B cell (primary cell): Measurements from ENCODE around the gene NPAS3. TPM values are rescaled to one million over a fixed set of nuclear protein-coding genes. Genes with fewer than 3 reads are reported as not detected.
A peak's percentile ranks its signal among the peaks of the same experiment; 100 is the strongest.

Experiments
- ATAC-seq: fragments of 200-7000 bp; cut with Tn5 transposase; one replicate; pipeline ENCODE4 v1.10.0; 2021; ENCODE audit warnings: low read depth, mild to moderate bottlenecking, moderate number of reproducible peaks, moderate library complexity
- CTCF ChIA-PET: fragments of 350-600 bp; sonication (Branson Sonifier 250); formaldehyde crosslinking; loops from one replicate; lab custom pipeline; 2021; ENCODE audit warnings: antibody characterized with exemption, inconsistent platforms; lab: Charles Lee
- POLR2A ChIA-PET: fragments of 350-600 bp; sonication (Branson Sonifier 250); formaldehyde crosslinking; loops from one replicate; lab custom pipeline; 2021; ENCODE audit warnings: antibody characterized with exemption; lab: Charles Lee
- DNase-seq: peaks from one replicate; pipeline ENCODE4 v3.0.0; 2013
- H2AFZ ChIP-seq: 2 replicates; pipeline ENCODE4 v1.6.1; 2012; ENCODE audit warnings: mild to moderate bottlenecking, low read depth, low read length; ENCODE audit not compliant: insufficient read depth, poor library complexity, severe bottlenecking
- H3K27ac ChIP-seq, 2 donors: 1 replicate in 1 of 2; 2 replicates in 1 of 2; pipeline ENCODE4 v1.5.1; 2012 to 2013; ENCODE audit warnings: low read length in 2 of 2, mild to moderate bottlenecking in 2 of 2, moderate library complexity in 1 of 2
- H3K27me3 ChIP-seq, 4 experiments: fragments of 200-600 bp in 1 of 4; sonication (generic) in 1 of 4; replicated peaks in 1 of 4; 1 replicate in 2 of 4; 2 replicates in 2 of 4; pipeline versions ENCODE4 v1.6.1 to v1.7.0; 2013 to 2016; ENCODE audit warnings: low read length in 3 of 4, mild to moderate bottlenecking in 2 of 4, mixed read lengths in 1 of 4, moderate library complexity in 1 of 4; ENCODE audit not compliant: insufficient read depth in 4 of 4, control insufficient read depth in 3 of 4; ENCODE audit errors: control extremely low read depth in 1 of 4
- H3K36me3 ChIP-seq, 2 experiments: replicated peaks in 1 of 2; 1 replicate in 1 of 2; 2 replicates in 1 of 2; pipeline versions ENCODE4 v1.6.1 to v1.7.1; 2013; ENCODE audit warnings: low read length in 1 of 2; ENCODE audit not compliant: insufficient read depth in 2 of 2, control insufficient read depth in 1 of 2; ENCODE audit errors: control extremely low read depth in 1 of 2, extremely low read depth in 1 of 2
- H3K4me1 ChIP-seq, 2 donors: fragments of 200-600 bp in 1 of 2; sonication (generic) in 1 of 2; 1 replicate in 1 of 2; 2 replicates in 1 of 2; pipeline versions ENCODE4 v1.5.1 to v1.6.1; 2013 to 2017; ENCODE audit warnings: low read length in 2 of 2; ENCODE audit not compliant: control insufficient read depth in 2 of 2, insufficient read depth in 2 of 2
- H3K4me2 ChIP-seq: replicated peaks from 2 replicates; pipeline ENCODE3; 2012; ENCODE audit warnings: mild to moderate bottlenecking, low read depth, low read length; ENCODE audit not compliant: poor library complexity, severe bottlenecking
- H3K4me3 ChIP-seq, 5 experiments: fragments of 200-600 bp in 1 of 5; sonication (generic) in 1 of 5; 1 replicate in 3 of 5; 2 replicates in 2 of 5; pipeline versions ENCODE4 v1.5.1 to v1.7.0; 2011 to 2016; ENCODE audit warnings: low read length in 4 of 5, mild to moderate bottlenecking in 4 of 5, low read depth in 2 of 5, control low read depth in 1 of 5, moderate library complexity in 1 of 5; ENCODE audit not compliant: insufficient read depth in 1 of 5; ENCODE audit errors: control extremely low read depth in 1 of 5, extremely low read depth in 1 of 5
- H3K79me2 ChIP-seq: fragments of 200-600 bp; sonication (generic); one replicate; pipeline ENCODE4 v1.6.0; 2016; ENCODE audit warnings: low read length; ENCODE audit not compliant: control insufficient read depth, insufficient read depth
- H3K9ac ChIP-seq: fragments of 200-600 bp; sonication (generic); 2 replicates; pipeline ENCODE4 v1.6.1; 2017; ENCODE audit warnings: mild to moderate bottlenecking, low read length, moderate library complexity
- H3K9me3 ChIP-seq, 3 donors: one replicate each; pipeline versions ENCODE4 v1.6.1 to v1.7.1; 2013; ENCODE audit warnings: low read length in 2 of 3; ENCODE audit not compliant: control insufficient read depth in 2 of 3, insufficient read depth in 1 of 3; ENCODE audit errors: control extremely low read depth in 1 of 3
- H4K20me1 ChIP-seq: 2 replicates; pipeline ENCODE4 v1.6.0; 2012; ENCODE audit warnings: mild to moderate bottlenecking, low read length; ENCODE audit not compliant: insufficient read depth, control insufficient read depth, poor library complexity, severe bottlenecking
- H3K27ac Mint-ChIP-seq: one replicate; pipeline ENCODE4 v1.8.0; 2021; ENCODE audit warnings: mixed read lengths
- H3K27me3 Mint-ChIP-seq: one replicate; pipeline ENCODE4 v1.8.0; 2021; ENCODE audit warnings: mixed read lengths
- H3K4me1 Mint-ChIP-seq: one replicate; pipeline ENCODE4 v1.8.0; 2021; ENCODE audit warnings: mixed read lengths
- H3K4me3 Mint-ChIP-seq: one replicate; pipeline ENCODE4 v1.8.0; 2021; ENCODE audit warnings: mixed read lengths
- H3K9me3 Mint-ChIP-seq: one replicate; pipeline ENCODE4 v1.8.0; 2022; ENCODE audit warnings: mixed read lengths; ENCODE audit not compliant: insufficient read depth
- CTCF ChIP-seq: fragments of 200-600 bp; IDR thresholded peaks from one replicate; pipeline ENCODE4 v1.8.0; 2022; ENCODE audit warnings: antibody characterized with exemption, mild to moderate bottlenecking
- EZH2 ChIP-seq: IDR thresholded peaks from 2 replicates; pipeline ENCODE4 v1.6.1; 2012; ENCODE audit warnings: borderline replicate concordance, low read depth, mild to moderate bottlenecking, moderate library complexity, low read length; ENCODE audit not compliant: insufficient read depth, poor library complexity, severe bottlenecking
- WGBS: methylation state at CpG from one replicate; pipeline ENCODE4 v1.1.5; 2013; ENCODE audit warnings: missing lambda C conversion rate; ENCODE audit not compliant: insufficient coverage; 5-methylcytosine and 5-hydroxymethylcytosine counted together
- intact Hi-C: fragments of 100-400 bp; cut with micrococcal nuclease; formaldehyde crosslinking; loops from one replicate; pipeline ENCODE4 v1.10.0; 2022
- polyA plus RNA-seq: library from polyadenylated mRNA; depleted of rRNA; stranded (reverse); fragments of >200 nt; gene quantifications from 2 replicates; pipeline ENCODE4 v1.2.3, GENCODE V29; 2012
- total RNA-seq, 2 donors: library from RNA; stranded (reverse); fragments of 120-200 nt in 1 of 2; gene quantifications; 1 replicate in 1 of 2; 2 replicates in 1 of 2; pipeline versions ENCODE4 v1.2.3 to v1.2.4, GENCODE V29; 2013 to 2022

NPAS3 gene
- total and polyA plus RNA-seq, 2 donors (not counting 1 experiment from before 2014, with no cell fraction given), result not detected

GRCh38 chr14:32934073-32934880, 4.4 kb upstream of the NPAS3 start:
- TF ChIP-seq EZH2, result no peak
- no peak for TF ChIP-seq CTCF
- POLR2A ChIA-PET, result no interaction called here

More at GRCh38 chr14:32934073-32934880, 4.4 kb upstream of the NPAS3 start:
- Histone ChIP-seq H3K9ac (no peak overlapping the region), H3K27me3 (peaks cover 0 to 51% (median 36%) of the 10 kb centered on the region in 4 experiments), H3K9me3 (peaks cover 0 to 25% (median 0%) of the 10 kb centered on the region in 3 donors), H3K79me2 (no peaks in the 10 kb centered on the region), H2AFZ (peak overlapping the region; percentile 16), H3K4me2 (peak overlapping the region; percentile 27), H3K36me3 (no peaks in the 10 kb centered on the region), H3K27ac (no peak overlapping the region), H4K20me1 (no peaks in the 10 kb centered on the region), H3K4me1 (peaks cover 8 to 20% of the 10 kb centered on the region in 2 donors), H3K4me3 (no peak overlapping the region)
- Mint-ChIP-seq H3K4me3 (no peak overlapping the region), H3K27me3 (peaks cover 66% of the 10 kb centered on the region), H3K27ac (no peak overlapping the region), H3K9me3 (no peaks in the 10 kb centered on the region), H3K4me1 (peaks cover 8% of the 10 kb centered on the region)
- intact Hi-C loops, result no loop called here
- DNase-seq (peak; percentile 8), ATAC-seq (no peak)
- CTCF ChIA-PET, result no interaction called here
- WGBS, result 4% methylated on average over 53 of the region's 72 CpGs
